ENCODE results near the gene AIMP2. TPM values are rescaled to one million over a fixed set of nuclear protein-coding genes. Genes with fewer than 3 reads are reported as not detected.

AIMP2 gene
- total RNA-seq, 1 experiment from 2014 or later = 61.8 TPM

DNA sequence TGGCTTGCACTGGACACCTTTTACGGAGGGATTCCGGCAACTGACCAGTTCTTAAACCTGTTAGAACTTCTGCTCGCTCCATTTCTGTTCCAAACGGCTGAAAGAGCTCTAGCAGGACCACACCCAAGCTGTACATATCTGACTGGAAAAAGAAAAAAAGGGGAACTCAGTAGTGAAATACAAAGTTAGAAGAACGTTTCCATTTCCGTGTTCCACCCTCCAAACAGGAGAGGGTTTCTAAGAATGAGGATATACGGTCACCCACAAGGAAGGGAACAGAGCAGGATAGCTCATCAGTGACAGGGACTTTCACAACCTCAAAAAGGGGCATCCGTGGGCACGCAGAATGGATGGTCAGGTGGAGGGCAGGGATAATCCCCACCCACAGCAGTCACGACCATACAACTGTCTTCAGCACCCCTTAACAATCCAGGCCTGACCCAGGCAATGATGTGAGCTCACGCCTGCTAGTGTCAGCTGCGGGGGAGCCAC is 17.8 kb downstream of the AIMP2 start:
- Histone ChIP-seq H3K9me3 (ENCODE audit: control insufficient read depth in 1 of 2, insufficient read depth in 1 of 2, low read depth in 1 of 2, low read length in 2 of 2) (no peaks in the 10 kb centered on the region), H3K27ac (ENCODE audit: low read depth, low read length) (no peak overlapping the region; the same call in 1 of the 2 replicates), H4K20me1 (ENCODE audit: insufficient read depth) (no peaks in the 10 kb centered on the region), H3K36me3 (ENCODE audit: control insufficient read depth in 1 of 2, insufficient read depth in 2 of 2, low read length in 2 of 2) (peaks cover 38 to 61% of the 10 kb centered on the region in 2 experiments), H3K9me2 (ENCODE audit: insufficient read depth) (no peaks in the 10 kb centered on the region), H2AFZ (ENCODE audit: low read depth, low read length, poor library complexity, severe bottlenecking) (no peak overlapping the region), H3K9ac (ENCODE audit: low read length) (no peak overlapping the region), H3K4me1 (ENCODE audit: control insufficient read depth in 1 of 2, insufficient read depth in 2 of 2, low read length in 2 of 2) (peaks cover 0 to 11% of the 10 kb centered on the region in 2 experiments; a peak in 2 of 4 replicates), H3K79me2 (ENCODE audit: insufficient read depth, low read length) (peaks cover 24% of the 10 kb centered on the region), H3K27me3 (ENCODE audit: insufficient read depth, low read length) (no peaks in the 10 kb centered on the region), H3K4me3 (replicated peaks in 1 of 2; ENCODE audit: low read depth in 1 of 2, low read length in 2 of 2) (no peak overlapping the region), H3K4me2 (ENCODE audit: low read length) (no peak overlapping the region)
- no peak for TF ChIP-seq ATF3 (IDR thresholded peaks at IDR 0.05)
- no peak for TF ChIP-seq POLR2A (IDR thresholded peaks at IDR 0.05; ENCODE audit: borderline replicate concordance, extremely low read depth, insufficient read depth, insufficient read length)
- TF ChIP-seq EZH2 (IDR thresholded peaks at IDR 0.05) = no peak
- no peak for TF ChIP-seq TCF7L2 (IDR thresholded peaks at IDR 0.05; ENCODE audit: borderline replicate concordance, extremely low read depth, insufficient read depth, insufficient read length)
- no peak for TF ChIP-seq EGR1 (IDR thresholded peaks at IDR 0.05; ENCODE audit: low read depth)
- no peak for TF ChIP-seq SRF (IDR thresholded peaks at IDR 0.05; ENCODE audit: low read depth)
- no peak for TF ChIP-seq YY1 (IDR thresholded peaks at IDR 0.05; ENCODE audit: extremely low read depth, insufficient replicate concordance, low read depth, low read length)
- no peak for TF ChIP-seq CBX3 (IDR thresholded peaks at IDR 0.05; ENCODE audit: low read depth)
- TF ChIP-seq SIN3A (IDR thresholded peaks at IDR 0.05; ENCODE audit: low read depth) = no peak
- no peak for TF ChIP-seq ELF1 (IDR thresholded peaks at IDR 0.05; ENCODE audit: borderline replicate concordance, low read depth)
- no peak for TF ChIP-seq ZFX (IDR thresholded peaks at IDR 0.05)
- TF ChIP-seq FOSL1 (IDR thresholded peaks at IDR 0.05; ENCODE audit: low read depth) = no peak
- TF ChIP-seq SP1 (IDR thresholded peaks at IDR 0.05; ENCODE audit: low read depth) = no peak
- no peak for TF ChIP-seq EZH2phosphoT487 (IDR thresholded peaks at IDR 0.05; ENCODE audit: borderline replicate concordance)
- TF ChIP-seq JUND (IDR thresholded peaks at IDR 0.05) = no peak
- TF ChIP-seq, protein P1, sequence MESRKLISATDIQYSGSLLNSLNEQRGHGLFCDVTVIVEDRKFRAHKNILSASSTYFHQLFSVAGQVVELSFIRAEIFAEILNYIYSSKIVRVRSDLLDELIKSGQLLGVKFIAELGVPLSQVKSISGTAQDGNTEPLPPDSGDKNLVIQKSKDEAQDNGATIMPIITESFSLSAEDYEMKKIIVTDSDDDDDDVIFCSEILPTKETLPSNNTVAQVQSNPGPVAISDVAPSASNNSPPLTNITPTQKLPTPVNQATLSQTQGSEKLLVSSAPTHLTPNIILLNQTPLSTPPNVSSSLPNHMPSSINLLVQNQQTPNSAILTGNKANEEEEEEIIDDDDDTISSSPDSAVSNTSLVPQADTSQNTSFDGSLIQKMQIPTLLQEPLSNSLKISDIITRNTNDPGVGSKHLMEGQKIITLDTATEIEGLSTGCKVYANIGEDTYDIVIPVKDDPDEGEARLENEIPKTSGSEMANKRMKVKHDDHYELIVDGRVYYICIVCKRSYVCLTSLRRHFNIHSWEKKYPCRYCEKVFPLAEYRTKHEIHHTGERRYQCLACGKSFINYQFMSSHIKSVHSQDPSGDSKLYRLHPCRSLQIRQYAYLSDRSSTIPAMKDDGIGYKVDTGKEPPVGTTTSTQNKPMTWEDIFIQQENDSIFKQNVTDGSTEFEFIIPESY (IDR thresholded peaks at IDR 0.05; ENCODE audit: extremely low read depth, insufficient replicate concordance, low read length) = no peak
- TF ChIP-seq MAX (IDR thresholded peaks at IDR 0.05) = no peak
- no peak for TF ChIP-seq CTCF (IDR thresholded peaks at IDR 0.05 in 2 of 3, conservative IDR thresholded peaks at IDR 0.05 in 1 of 3; ENCODE audit: borderline replicate concordance in 1 of 3, insufficient read depth in 1 of 3, low read depth in 2 of 3, low read length in 2 of 3)
- DNase-seq (ENCODE audit: low read depth, low spot score) (no peak), ATAC-seq (no peak; the same call in 1 of the 2 replicates)
- ChIA-PET CTCF (no interaction called here), POLR2A (no interaction called here), RAD21 (ENCODE audit: low non-redundant PET in 1 of 2, low total read pairs in 2 of 2, uncharacterized antibody in 2 of 2, unreplicated experiment in 2 of 2) (interaction anchor here in 1 of 2 experiments (0.7 kb wide), 1 partner anchor 159 kb away, joined by 3 read pairs; no protein-coding TSS in a partner anchor)
- no TSS peak for BruUV-seq (replicated peaks)
- intact Hi-C loops (cut with micrococcal nuclease) = no loop called here
